PC-3 (cell line): ENCODE measurements around the gene GLIPR1L1. TPM values are rescaled to one million over a fixed set of nuclear protein-coding genes. Genes with fewer than 3 reads are reported as not detected.

ENCODE experiments used
- ATAC-seq: fragments of 200-7000 bp; cut with Tn5 transposase; 2 replicates; pipeline ENCODE4 v1.9.1; 2020; ENCODE audit warnings: mild to moderate bottlenecking, moderate library complexity
- BruUV-seq: library from RNA; stranded (reverse); fragments of 400-500 nt; replicated peaks from 2 replicates; lab custom pipeline; 2021; lab: Mats Ljungman, UMichigan
- CTCF ChIA-PET: fragments of 300-600 bp; sonication (Branson Sonifier 250); formaldehyde crosslinking; loops from one replicate; lab custom pipeline; 2022; ENCODE audit warnings: antibody characterized with exemption; lab: Charles Lee
- POLR2A ChIA-PET: fragments of 300-600 bp; sonication (Branson Sonifier 250); formaldehyde crosslinking; loops from one replicate; lab custom pipeline; 2022; ENCODE audit warnings: antibody characterized with exemption; ENCODE audit not compliant: unreplicated experiment; lab: Charles Lee
- DNase-seq: peaks from one replicate; pipeline ENCODE4 v3.0.0-alpha.2; 2015
- H2AFZ ChIP-seq: fragments of 300-600 bp; sonication (generic); 2 replicates; pipeline ENCODE4 v1.6.0; 2016; ENCODE audit warnings: antibody characterized with exemption, low read length
- H3F3A ChIP-seq: fragments of 300-600 bp; sonication (generic); one replicate; pipeline ENCODE4 v1.6.0; 2017; ENCODE audit warnings: antibody characterized with exemption, low read length, control low read depth, mild to moderate bottlenecking; ENCODE audit not compliant: unreplicated experiment
- H3K27ac ChIP-seq: fragments of 300-600 bp; sonication (generic); 2 replicates; pipeline ENCODE4 v1.5.1; 2016; ENCODE audit warnings: mild to moderate bottlenecking, low read length
- H3K27me3 ChIP-seq: fragments of 300-600 bp; sonication (generic); 2 replicates; pipeline ENCODE4 v1.6.1; 2016; ENCODE audit warnings: low read length, mixed read lengths
- H3K36me3 ChIP-seq: fragments of 300-600 bp; sonication (generic); 2 replicates; pipeline ENCODE4 v1.6.1; 2016; ENCODE audit warnings: low read depth, mixed run types, low read length, mixed read lengths
- H3K4me1 ChIP-seq: fragments of 300-600 bp; sonication (generic); 2 replicates; pipeline ENCODE4 v1.5.1; 2016; ENCODE audit warnings: low read length; ENCODE audit not compliant: insufficient read depth
- H3K4me2 ChIP-seq: fragments of 300-600 bp; sonication (generic); 2 replicates; pipeline ENCODE4 v1.6.0; 2016; ENCODE audit warnings: low read length
- H3K4me3 ChIP-seq: fragments of 300-600 bp; sonication (generic); 2 replicates; pipeline ENCODE4 v1.5.1; 2016; ENCODE audit warnings: mild to moderate bottlenecking, low read length, mixed read lengths
- H3K79me2 ChIP-seq: fragments of 300-600 bp; sonication (generic); 2 replicates; pipeline ENCODE4 v1.6.1; 2017; ENCODE audit warnings: low read length, mixed read lengths
- H3K9ac ChIP-seq: fragments of 300-600 bp; sonication (generic); 2 replicates; pipeline ENCODE4 v1.6.0; 2016; ENCODE audit warnings: mild to moderate bottlenecking, low read length
- H3K9me2 ChIP-seq: fragments of 300-600 bp; sonication (generic); replicated peaks from 2 replicates; pipeline ENCODE4 v1.6.1; 2016; ENCODE audit warnings: mixed run types, low read length, mixed read lengths
- H3K9me3 ChIP-seq: fragments of 300-600 bp; sonication (generic); 2 replicates; pipeline ENCODE4 v1.6.1; 2016; ENCODE audit warnings: low read length, mixed read lengths
- H4K20me1 ChIP-seq: fragments of 300-600 bp; sonication (generic); 2 replicates; pipeline ENCODE4 v1.6.1; 2016; ENCODE audit warnings: low read length, mixed read lengths
- EZH2 ChIP-seq: fragments of 300-600 bp; sonication (generic); IDR thresholded peaks from one replicate; pipeline ENCODE4 v1.6.1; 2017; ENCODE audit warnings: antibody characterized with exemption, mild to moderate bottlenecking, low read length; ENCODE audit not compliant: unreplicated experiment
- EZH2phosphoT487 ChIP-seq: fragments of 300-600 bp; sonication (generic); IDR thresholded peaks from 2 replicates; pipeline ENCODE4 v1.6.1; 2018; ENCODE audit warnings: mild to moderate bottlenecking, antibody characterized with exemption, low read length, borderline replicate concordance
- intact Hi-C: fragments of 100-400 bp; cut with micrococcal nuclease; formaldehyde crosslinking; loops from 2 replicates; pipeline ENCODE4 v1.9.0; 2023
- total RNA-seq: library from RNA; depleted of rRNA; stranded (reverse); fragments of >200 nt; gene quantifications from 2 replicates; pipeline ENCODE4 v1.2.3, GENCODE V29; 2014
- TF ChIP-seq, protein P1 (sequence below): fragments of 300-600 bp; sonication (generic); conservative IDR thresholded peaks from 2 replicates; pipeline ENCODE4 v1.5.1; 2017; ENCODE audit warnings: antibody characterized with exemption, low read depth, mild to moderate bottlenecking, low read length

GLIPR1L1 gene
- total RNA-seq, 1 experiment from 2014 or later = not detected

DNA sequence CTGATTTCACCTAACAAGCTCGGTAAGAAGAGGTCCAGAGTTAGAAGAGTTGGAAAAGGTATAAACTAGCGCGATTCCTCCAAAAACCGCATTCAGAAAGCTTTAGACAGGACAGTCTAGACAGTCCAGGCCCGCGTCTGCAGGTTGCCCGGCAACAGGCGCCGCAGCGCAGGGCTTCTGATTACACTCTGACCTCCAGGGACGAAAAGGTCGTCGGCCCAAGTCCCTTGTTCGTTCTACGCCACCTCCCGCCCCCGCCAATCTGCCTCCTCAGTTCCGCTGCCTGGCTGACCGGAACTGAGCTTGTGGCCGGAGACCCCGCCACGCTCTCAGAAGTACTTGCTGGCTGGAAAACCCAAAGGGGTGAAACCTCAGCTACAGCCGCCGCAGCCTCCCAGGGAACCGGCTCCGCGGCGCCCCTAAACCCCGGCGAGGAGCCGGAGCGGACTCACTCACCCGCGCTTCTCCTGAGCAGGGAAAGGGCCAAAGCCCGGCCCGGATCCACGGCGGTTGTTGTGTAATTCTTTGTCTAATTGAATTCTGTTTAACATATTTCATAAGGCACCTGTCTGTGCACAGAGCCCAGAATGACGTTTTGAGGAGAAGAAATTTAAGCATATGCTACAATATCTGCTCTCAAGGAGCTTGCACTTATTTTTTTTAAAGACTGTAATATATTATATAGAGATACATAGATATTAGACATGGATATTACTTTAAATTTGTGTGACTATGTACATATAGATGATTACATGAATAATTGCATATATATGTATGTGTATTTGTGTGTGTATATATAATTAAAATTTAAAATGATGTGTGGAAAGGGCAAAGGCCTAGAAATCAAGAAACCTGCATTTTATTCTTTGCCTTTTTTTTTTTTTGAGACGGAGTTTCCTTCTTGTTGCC lies 4.3 kb upstream of the GLIPR1L1 start, which contains the start of gene CAPS2:
TSS of gene CAPS2 (minus strand) at position 407 of the 909 bp plus-strand sequence. CDS start 3,826 bp downstream, outside the sequence.
- Histone ChIP-seq H3K27me3 (no peaks in the 10 kb centered on the region), H3K79me2 (no peaks in the 10 kb centered on the region), H4K20me1 (no peaks in the 10 kb centered on the region), H2AFZ (peak within 1 kb of the TSS; percentile 99), H3F3A (no peaks in the 10 kb centered on the region), H3K4me2 (peak within 1 kb of the TSS; percentile 96), H3K9me3 (no peaks in the 10 kb centered on the region), H3K9ac (peak within 1 kb of the TSS; percentile 33; the same call in 1 of the 2 replicates), H3K4me1 (no peaks in the 10 kb centered on the region; the same call in 1 of the 2 replicates), H3K9me2 (no peaks in the 10 kb centered on the region), H3K36me3 (no peaks in the 10 kb centered on the region), H3K27ac (no peak within 1 kb of the TSS), H3K4me3 (peak within 1 kb of the TSS; percentile 97)
- ChIA-PET POLR2A (no interaction called here), CTCF (interaction anchor here (0.6 kb wide), 2 partner anchors 76 to 509 kb away, joined by 3 to 5 read pairs; no protein-coding TSS in a partner anchor)
- ATAC-seq (peak; percentile 94), DNase-seq (peak; percentile 82)
- TF ChIP-seq EZH2phosphoT487 (no peak), EZH2 (no peak)
- TF ChIP-seq, protein P1, sequence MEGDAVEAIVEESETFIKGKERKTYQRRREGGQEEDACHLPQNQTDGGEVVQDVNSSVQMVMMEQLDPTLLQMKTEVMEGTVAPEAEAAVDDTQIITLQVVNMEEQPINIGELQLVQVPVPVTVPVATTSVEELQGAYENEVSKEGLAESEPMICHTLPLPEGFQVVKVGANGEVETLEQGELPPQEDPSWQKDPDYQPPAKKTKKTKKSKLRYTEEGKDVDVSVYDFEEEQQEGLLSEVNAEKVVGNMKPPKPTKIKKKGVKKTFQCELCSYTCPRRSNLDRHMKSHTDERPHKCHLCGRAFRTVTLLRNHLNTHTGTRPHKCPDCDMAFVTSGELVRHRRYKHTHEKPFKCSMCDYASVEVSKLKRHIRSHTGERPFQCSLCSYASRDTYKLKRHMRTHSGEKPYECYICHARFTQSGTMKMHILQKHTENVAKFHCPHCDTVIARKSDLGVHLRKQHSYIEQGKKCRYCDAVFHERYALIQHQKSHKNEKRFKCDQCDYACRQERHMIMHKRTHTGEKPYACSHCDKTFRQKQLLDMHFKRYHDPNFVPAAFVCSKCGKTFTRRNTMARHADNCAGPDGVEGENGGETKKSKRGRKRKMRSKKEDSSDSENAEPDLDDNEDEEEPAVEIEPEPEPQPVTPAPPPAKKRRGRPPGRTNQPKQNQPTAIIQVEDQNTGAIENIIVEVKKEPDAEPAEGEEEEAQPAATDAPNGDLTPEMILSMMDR = no peak
- intact Hi-C loops = loop anchor here (5.0 kb wide), 1 partner anchor 62 kb away; the partner anchor contains the start of gene GLIPR1L2
- TSS peak; percentile 24 for BruUV-seq

DNA sequence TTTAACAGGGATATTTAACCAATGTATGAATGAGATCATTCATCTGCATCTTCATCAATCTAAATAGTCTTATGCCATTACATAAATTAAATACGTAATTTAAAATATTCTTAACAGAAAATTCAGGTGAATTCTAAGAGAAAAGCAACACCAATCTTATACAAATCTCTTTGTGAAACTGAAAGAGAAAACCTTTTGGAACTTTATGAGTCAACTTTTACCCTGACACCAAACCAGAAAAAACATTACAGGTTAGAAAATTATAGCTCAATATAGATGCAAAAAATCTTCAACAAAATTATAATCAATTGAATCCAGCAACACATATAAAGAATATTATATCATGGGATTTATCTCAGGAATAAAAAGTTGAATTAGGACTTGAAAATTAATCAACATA lies 3.4 kb downstream of the GLIPR1L1 start:
- Histone ChIP-seq H3F3A (no peaks in the 10 kb centered on the region), H3K36me3 (no peaks in the 10 kb centered on the region), H3K27ac (no peak overlapping the region), H3K9ac (no peak overlapping the region), H3K9me3 (no peaks in the 10 kb centered on the region), H2AFZ (no peak overlapping the region), H3K79me2 (no peaks in the 10 kb centered on the region), H4K20me1 (no peaks in the 10 kb centered on the region), H3K4me3 (no peak overlapping the region), H3K4me2 (no peak overlapping the region), H3K4me1 (no peaks in the 10 kb centered on the region), H3K27me3 (no peaks in the 10 kb centered on the region), H3K9me2 (no peaks in the 10 kb centered on the region)
- CTCF ChIA-PET = no interaction called here
- DNase-seq (no peak), ATAC-seq (no peak)
- intact Hi-C loops = loop anchor here (5.0 kb wide), 1 partner anchor 154 kb away; no protein-coding TSS in a partner anchor
- POLR2A ChIA-PET = no interaction called here
- no TSS peak for BruUV-seq
- no peak for TF ChIP-seq EZH2phosphoT487
- TF ChIP-seq, protein P1 = no peak
- no peak for TF ChIP-seq EZH2
